A673 (cell line): ENCODE measurements around the gene SLC41A3. TPM values are rescaled to one million over a fixed set of nuclear protein-coding genes. Genes with fewer than 3 reads are reported as not detected.

Source experiments
- BruUV-seq: library from RNA; stranded (reverse); fragments of 400-500 nt; replicated peaks from 2 replicates; lab custom pipeline; 2021; lab: Mats Ljungman, UMichigan
- CTCF ChIA-PET: fragments of 300-600 bp; sonication (Branson Sonifier 250); formaldehyde crosslinking; loops from one replicate; lab custom pipeline; 2022; ENCODE audit warnings: antibody characterized with exemption; lab: Charles Lee
- POLR2A ChIA-PET: fragments of 300-600 bp; sonication (Branson Sonifier 250); formaldehyde crosslinking; loops from one replicate; lab custom pipeline; 2022; ENCODE audit warnings: antibody characterized with exemption; ENCODE audit not compliant: low non-redundant PET; lab: Charles Lee
- DNase-seq: peaks from one replicate; pipeline ENCODE4 v3.0.0-alpha.2; 2015; ENCODE audit warnings: low spot score
- H3K27ac ChIP-seq: fragments of 200-600 bp; sonication (generic); 2 replicates; pipeline ENCODE4 v1.5.1; 2016; ENCODE audit warnings: mixed run types, low read depth, mild to moderate bottlenecking, mixed read lengths, antibody characterized with exemption, low read length; ENCODE audit not compliant: poor library complexity, severe bottlenecking
- H3K27me3 ChIP-seq: fragments of 200-600 bp; sonication (generic); replicated peaks from 2 replicates; pipeline ENCODE4 v1.6.1; 2017; ENCODE audit warnings: mixed run types, low read depth, mild to moderate bottlenecking, mixed read lengths, antibody characterized with exemption, low read length; ENCODE audit not compliant: insufficient read depth, poor library complexity
- H3K36me3 ChIP-seq: fragments of 200-600 bp; sonication (generic); 2 replicates; pipeline ENCODE4 v1.6.1; 2016; ENCODE audit warnings: mixed run types, mild to moderate bottlenecking, mixed read lengths, antibody characterized with exemption, low read length; ENCODE audit not compliant: insufficient read depth, poor library complexity, severe bottlenecking
- H3K4me1 ChIP-seq: fragments of 200-600 bp; sonication (generic); 2 replicates; pipeline ENCODE4 v1.6.1; 2017; ENCODE audit warnings: mixed run types, mild to moderate bottlenecking, mixed read lengths, antibody characterized with exemption, low read length; ENCODE audit not compliant: insufficient read depth, poor library complexity, severe bottlenecking
- H3K4me3 ChIP-seq: fragments of 200-600 bp; sonication (generic); 2 replicates; pipeline ENCODE4 v1.5.1; 2016; ENCODE audit warnings: low read depth, mixed run types, mild to moderate bottlenecking, mixed read lengths, low read length; ENCODE audit not compliant: poor library complexity, severe bottlenecking
- H3K9me3 ChIP-seq: fragments of 200-600 bp; sonication (generic); 2 replicates; pipeline ENCODE4 v1.6.1; 2016; ENCODE audit warnings: mixed run types, low read depth, mild to moderate bottlenecking, mixed read lengths, antibody characterized with exemption, low read length; ENCODE audit not compliant: poor library complexity, severe bottlenecking
- CTCF ChIP-seq: fragments of 300-800, 200-600 bp; sonication (generic); conservative IDR thresholded peaks from 2 replicates; pipeline ENCODE4 v1.5.1; 2017; ENCODE audit warnings: low read depth, mild to moderate bottlenecking, antibody characterized with exemption, low read length, moderate library complexity, mixed read lengths
- EZH2 ChIP-seq: fragments of 200-600 bp; sonication (generic); IDR thresholded peaks from 2 replicates; pipeline ENCODE4 v1.6.1; 2017; ENCODE audit warnings: borderline replicate concordance, low read depth, mild to moderate bottlenecking, mixed read lengths, antibody characterized with exemption, low read length; ENCODE audit not compliant: poor library complexity, severe bottlenecking
- intact Hi-C: fragments of 100-400 bp; cut with micrococcal nuclease; formaldehyde crosslinking; loops from one replicate; pipeline ENCODE4 v1.10.0; 2022; ENCODE audit not compliant: unreplicated experiment
- total RNA-seq: library from RNA; stranded (reverse); gene quantifications from 2 replicates; pipeline ENCODE4 v1.2.3, GENCODE V29; 2021

Gene SLC41A3
- total RNA-seq, 1 experiment from 2014 or later = 56.5 TPM

- Histone ChIP-seq H3K27me3 (no peaks in the 10 kb centered on the region), H3K27ac (no peak overlapping the region), H3K36me3 (no peaks in the 10 kb centered on the region), H3K4me3 (no peak overlapping the region), H3K4me1 (no peaks in the 10 kb centered on the region), H3K9me3 (no peaks in the 10 kb centered on the region)
- DNase-seq = no peak
- ChIA-PET CTCF (no interaction called here), POLR2A (no interaction called here)
- TF ChIP-seq CTCF (no peak), EZH2 (no peak)
- intact Hi-C loops = no loop called here
- no TSS peak for BruUV-seq
These were observed 20.5 kb downstream of the SLC41A3 start for GRCh38 chr3:126063358-126063965.

- no TSS peak for BruUV-seq
- CTCF ChIA-PET = no interaction called here
These were observed 22.5 kb downstream of the SLC41A3 start for GRCh38 chr3:126061301-126062032.

GRCh38 chr3:126060613-126061145 lies 23.2 kb downstream of the SLC41A3 start:
- Histone ChIP-seq H3K4me1 (no peaks in the 10 kb centered on the region), H3K36me3 (no peaks in the 10 kb centered on the region), H3K4me3 (no peak overlapping the region), H3K9me3 (no peaks in the 10 kb centered on the region), H3K27ac (no peak overlapping the region), H3K27me3 (no peaks in the 10 kb centered on the region)
- POLR2A ChIA-PET = no interaction called here
- intact Hi-C loops = no loop called here
- no peak for DNase-seq
- CTCF ChIA-PET = no interaction called here
- BruUV-seq = no TSS peak
- no peak for TF ChIP-seq CTCF

More at GRCh38 chr3:126061301-126062032, 22.5 kb downstream of the SLC41A3 start:
- no peaks in the 10 kb centered on the region for H3K36me3 ChIP-seq
- intact Hi-C loops = no loop called here
- H3K27ac ChIP-seq = no peak overlapping the region
- H3K4me3 ChIP-seq = no peak overlapping the region
- H3K9me3 ChIP-seq = no peaks in the 10 kb centered on the region
- POLR2A ChIA-PET = no interaction called here
- no peak for DNase-seq
- H3K27me3 ChIP-seq = no peaks in the 10 kb centered on the region
- TF ChIP-seq CTCF (no peak), EZH2 (no peak)
- H3K4me1 ChIP-seq = no peaks in the 10 kb centered on the region
